ENCODE data around the gene UBE4B.
"Not testable (repeated sequence)": the region's sequence is repeated elsewhere in the genome, so short reads cannot be mapped to it uniquely, and the experiment has no call there.

Gene UBE4B

GRCh38 chr1:10032590-10033358 lies at the start of gene UBE4B:
Gene UBE4B (plus strand): TSS chr1:10032958. CDS start chr1:10033671, 713 bp downstream.
- DNase-seq (ENCODE audit: low read depth) = peak; percentile 98

GRCh38 chr1:9984253-9984652 lies 48.5 kb upstream of the UBE4B start:
- no peak for DNase-seq (ENCODE audit: low read depth)

GRCh38 chr1:9985001-9985400 lies 47.8 kb upstream of the UBE4B start:
- DNase-seq (ENCODE audit: low read depth) = no peak

DNA sequence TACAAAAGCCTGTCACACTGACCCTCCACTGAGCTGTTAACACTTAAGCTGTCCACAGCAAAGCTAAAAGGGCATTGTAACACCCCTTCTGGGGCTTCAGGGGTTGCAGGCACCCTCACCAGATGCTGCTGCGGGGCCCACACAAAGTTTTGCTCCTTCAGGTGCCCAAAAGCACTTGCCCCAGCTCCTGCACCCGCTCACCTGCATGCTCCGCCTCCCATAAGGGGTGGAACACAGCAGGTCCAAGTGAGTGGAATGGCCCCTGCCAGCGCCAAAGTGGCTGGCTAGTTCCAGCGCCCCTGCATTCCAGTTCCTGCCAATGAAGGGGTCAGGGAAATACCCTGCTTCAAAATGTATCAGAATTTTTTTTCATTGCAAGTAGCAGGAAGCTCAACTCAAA lies 43.0 kb upstream of the UBE4B start:
- no peak for DNase-seq (ENCODE audit: low read depth)

- DNase-seq (ENCODE audit: low read depth) = no peak
Observed at GRCh38 chr1:9990944-9991343, 41.8 kb upstream of the UBE4B start.

GRCh38 chr1:9992910-9993309 lies 39.8 kb upstream of the UBE4B start:
- DNase-seq (ENCODE audit: low read depth) = no peak

- DNase-seq (ENCODE audit: low read depth) = no peak
Observed at GRCh38 chr1:9993561-9994075, 39.1 kb upstream of the UBE4B start.

DNA sequence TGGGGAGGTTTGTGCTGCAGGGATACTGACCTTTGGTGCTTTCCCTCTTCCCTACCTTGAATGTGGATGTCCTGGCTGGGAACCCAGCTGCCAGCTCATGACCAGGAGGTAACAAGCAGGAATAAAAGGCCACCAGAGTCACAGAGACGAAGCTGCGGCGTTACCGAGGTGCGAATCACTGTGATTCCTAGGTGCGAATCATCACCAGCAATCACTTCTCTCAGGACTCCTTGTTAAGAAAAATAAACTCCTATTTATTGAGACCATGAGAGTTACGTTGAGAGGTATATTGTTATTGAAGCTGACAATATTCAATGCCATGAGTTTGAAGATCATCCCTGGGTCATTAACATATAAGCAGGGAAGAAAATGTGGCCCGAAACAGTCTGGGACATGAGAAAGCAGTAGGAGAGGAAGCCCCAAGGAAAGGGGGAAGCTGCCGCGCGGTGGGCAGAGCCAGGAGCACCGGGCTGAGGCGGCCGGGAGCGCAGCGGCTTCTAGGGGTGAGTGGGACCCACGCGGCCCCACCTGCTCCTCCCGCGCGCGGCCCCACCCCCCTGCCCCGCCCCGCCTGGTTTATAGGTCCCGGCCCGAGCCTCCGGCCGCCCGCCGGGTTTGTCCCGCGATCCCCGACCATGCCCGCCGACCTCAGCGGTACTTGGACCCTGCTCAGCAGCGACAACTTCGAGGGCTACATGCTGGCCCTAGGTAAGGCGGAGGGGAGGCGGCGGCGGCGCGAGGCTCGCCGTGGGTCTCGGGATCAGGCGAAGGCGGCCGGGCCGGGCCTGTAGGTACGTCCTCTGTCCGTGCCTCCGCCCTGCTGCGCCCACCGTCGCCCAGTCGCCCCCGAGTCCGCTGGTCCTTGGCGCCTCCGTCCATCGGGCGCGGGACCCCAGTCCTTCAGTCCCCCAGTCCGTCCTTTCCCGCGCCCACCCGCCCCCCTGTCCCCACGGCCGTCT lies 35.9 kb upstream of the UBE4B start, which contains the start of gene RBP7:
Gene RBP7, plus strand, starts transcription at position 605 of the 959 bp plus-strand sequence. Its CDS starts 31 bp downstream, at position 636.
- no peak for DNase-seq (ENCODE audit: low read depth)

DNA sequence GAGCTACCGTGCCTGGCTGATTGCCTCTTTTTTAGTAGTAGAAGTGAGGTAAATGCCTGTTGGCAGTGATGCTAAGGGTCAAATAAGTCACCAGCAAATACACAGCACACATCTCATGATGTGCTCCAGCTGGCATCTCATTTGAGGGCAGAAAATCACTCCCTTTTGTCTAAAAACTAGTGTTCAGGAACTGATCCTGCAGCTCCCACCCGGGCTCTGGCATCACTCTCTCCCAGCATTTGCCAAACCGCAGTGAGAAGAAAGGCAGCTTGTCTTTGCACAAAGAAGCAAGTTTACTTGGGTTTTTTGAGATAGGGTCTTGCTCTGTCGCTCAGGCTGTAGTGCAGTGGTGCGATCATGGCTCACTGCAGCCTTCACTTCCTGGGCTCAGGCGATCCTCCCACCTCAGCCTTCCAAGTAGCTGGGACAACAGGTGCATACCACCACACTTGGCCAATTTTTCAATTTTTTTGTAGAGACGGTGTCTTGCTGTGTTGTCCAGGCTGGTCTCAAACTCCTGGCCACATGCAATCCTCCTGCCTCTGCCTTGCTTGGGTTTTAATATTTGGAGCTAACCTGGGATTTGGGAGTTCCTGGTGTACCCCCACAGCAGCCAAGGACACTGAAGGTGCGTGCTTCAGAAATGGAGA lies 31.6 kb upstream of the UBE4B start:
- DNase-seq (ENCODE audit: low read depth) = no peak

GRCh38 chr1:10005248-10005647 lies 27.5 kb upstream of the UBE4B start:
- DNase-seq (ENCODE audit: low read depth) = not testable (repeated sequence)

DNA sequence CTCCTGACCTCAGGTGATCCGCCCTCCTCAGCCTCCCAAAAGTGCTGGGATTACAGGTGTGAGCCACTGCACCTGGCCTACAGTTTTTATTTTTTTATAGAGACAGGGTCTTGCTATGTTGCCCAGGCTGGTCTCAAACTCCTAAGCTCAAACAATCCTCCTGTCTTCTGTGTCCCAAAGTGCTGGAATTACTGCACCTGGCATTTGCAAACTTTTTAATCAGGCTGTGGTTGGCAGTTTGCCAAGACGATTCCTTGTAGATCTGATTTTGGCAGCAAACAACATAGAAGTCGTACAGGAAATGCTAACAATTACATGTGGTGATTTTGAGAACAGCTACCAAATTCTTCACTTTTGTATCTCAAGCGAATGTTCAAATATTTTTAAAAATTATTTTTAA lies 25.6 kb upstream of the UBE4B start:
- no peak for DNase-seq (ENCODE audit: low read depth)

DNA sequence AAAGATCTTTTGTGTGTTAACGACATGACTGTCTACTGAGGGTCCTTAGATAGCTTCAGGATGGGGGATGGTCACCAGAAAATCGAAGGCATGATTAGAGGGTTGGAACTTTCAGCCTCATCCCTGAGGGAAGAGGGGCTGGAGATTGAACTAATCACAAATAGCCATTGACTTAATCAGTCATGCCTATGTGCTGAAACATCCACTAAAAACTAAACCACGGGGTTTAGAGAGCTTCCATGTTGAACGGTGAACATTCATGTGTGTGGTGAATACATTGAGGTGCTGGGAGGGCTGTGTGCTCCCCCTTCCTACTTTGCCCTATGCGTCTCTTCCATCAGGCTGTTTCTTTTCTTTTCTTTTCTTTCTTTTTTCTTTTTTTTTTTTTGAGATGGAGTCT lies 18.7 kb upstream of the UBE4B start:
- no peak for DNase-seq (ENCODE audit: low read depth)

- no peak for DNase-seq (ENCODE audit: low read depth)
Observed at GRCh38 chr1:10019561-10019960, 13.2 kb upstream of the UBE4B start.

DNA sequence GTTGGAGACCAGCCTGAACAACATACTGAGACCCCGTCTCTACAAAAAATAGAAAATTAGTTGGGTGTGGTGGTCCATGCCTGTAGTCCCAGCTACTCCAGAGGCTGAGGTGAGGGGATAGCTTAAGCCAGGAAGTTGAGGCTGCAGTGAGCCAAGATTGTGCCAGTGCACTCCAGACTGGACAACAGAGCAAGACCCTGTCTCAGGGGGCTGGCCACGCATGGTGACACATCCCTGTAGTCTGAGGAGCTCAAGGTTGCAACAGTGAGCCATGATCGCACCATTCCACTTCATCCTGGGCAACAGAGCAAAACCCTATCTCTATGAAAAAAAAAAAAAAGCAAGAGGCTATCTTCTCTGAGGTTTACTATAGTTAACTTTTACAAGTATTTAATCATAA lies 12.7 kb upstream of the UBE4B start:
- DNase-seq (ENCODE audit: low read depth) = no peak

DNA sequence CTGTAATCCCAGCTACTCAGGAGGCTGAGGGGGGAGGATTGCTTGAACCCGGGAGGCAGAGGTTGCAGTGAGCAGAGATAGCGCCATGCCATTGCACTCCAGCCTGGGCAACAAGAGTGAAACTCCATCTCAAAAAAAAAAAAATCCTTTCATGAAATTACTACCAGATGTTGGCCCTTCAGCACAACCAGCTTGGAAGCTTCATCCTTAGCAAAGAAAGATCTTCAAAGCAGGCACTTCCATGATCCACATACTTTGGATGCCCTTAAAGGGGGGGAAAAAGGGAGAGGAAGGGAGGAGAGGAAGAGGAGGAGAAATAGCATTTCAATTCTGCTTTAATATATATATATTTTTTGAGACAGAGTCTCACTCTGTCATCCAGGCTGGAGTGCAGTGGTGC lies 12.1 kb upstream of the UBE4B start:
- DNase-seq (ENCODE audit: low read depth) = not testable (repeated sequence)

- DNase-seq (ENCODE audit: low read depth) = not testable (repeated sequence)
Observed at GRCh38 chr1:10021992-10022391, 10.8 kb upstream of the UBE4B start.

- DNase-seq (ENCODE audit: low read depth) = no peak
Observed at GRCh38 chr1:10022656-10023055, 10.1 kb upstream of the UBE4B start.

GRCh38 chr1:10025354-10025753 lies 7.4 kb upstream of the UBE4B start:
- no peak for DNase-seq (ENCODE audit: low read depth)

- no peak for DNase-seq (ENCODE audit: low read depth)
Observed at GRCh38 chr1:10027027-10027426, 5.7 kb upstream of the UBE4B start.

- not testable (repeated sequence) for DNase-seq (ENCODE audit: low read depth)
Observed at GRCh38 chr1:10028956-10029500, 3.7 kb upstream of the UBE4B start.

- no peak for DNase-seq (ENCODE audit: low read depth)
Observed at GRCh38 chr1:10031461-10031860, 1.3 kb upstream of the UBE4B start.

GRCh38 chr1:10033359-10033845 lies 644 bp downstream of the UBE4B start:
- peak; percentile 68 for DNase-seq (ENCODE audit: low read depth)
